Measurements from ENCODE around the gene NUDT14.

DNA sequence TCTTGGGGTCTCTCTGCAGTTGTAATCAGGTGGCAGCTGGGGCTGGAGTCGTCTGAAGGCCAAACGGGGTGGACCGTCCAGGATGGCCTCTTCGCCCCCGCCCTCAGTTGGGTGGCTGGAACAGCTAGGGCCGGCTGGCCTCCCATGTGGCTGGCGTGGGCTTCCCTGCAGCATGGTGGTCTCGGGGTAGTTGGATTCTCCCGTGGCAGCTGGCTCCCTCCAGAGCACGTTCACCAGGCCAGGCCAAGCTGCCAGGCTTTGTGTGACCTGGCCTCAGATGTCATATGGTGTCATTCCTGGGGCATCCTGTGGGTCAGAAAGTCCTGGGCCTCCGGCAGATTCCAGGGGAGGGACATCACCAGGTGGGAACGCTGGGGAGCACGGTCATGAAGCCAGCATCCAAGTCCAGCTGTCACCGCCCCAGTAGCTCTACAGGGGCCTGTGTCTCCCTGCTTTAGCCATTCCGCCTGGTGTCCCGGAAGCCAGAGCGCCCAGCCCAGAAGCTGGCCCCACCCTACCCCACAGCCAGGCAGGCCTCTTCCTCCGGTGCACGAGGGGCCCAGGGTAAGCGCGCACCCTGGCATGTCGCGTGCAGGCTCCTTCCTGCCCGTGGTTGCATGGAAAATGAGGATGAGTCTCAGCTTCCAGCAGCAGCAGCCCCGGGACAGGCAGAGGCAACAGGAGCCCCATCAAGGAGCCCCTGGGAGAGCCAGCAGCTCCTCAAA is 1.3 kb upstream of the NUDT14 start:
- TF ChIP-seq MZF1 (tag by site-specific recombination; IDR thresholded peaks at IDR 0.05; ENCODE audit: borderline replicate concordance) (no peak), ZNF791 (tag by site-specific recombination; IDR thresholded peaks at IDR 0.05) (no peak), ZNF221 (tag by site-specific recombination; IDR thresholded peaks at IDR 0.05; ENCODE audit: borderline replicate concordance) (no peak), GLI4 (tag by site-specific recombination; IDR thresholded peaks at IDR 0.05) (no peak), TCF7L2 (IDR thresholded peaks at IDR 0.05; ENCODE audit: borderline replicate concordance, low read depth, low read length) (no peak), SCRT2 (tag by site-specific recombination; IDR thresholded peaks at IDR 0.05) (no peak), ZBTB7A (tag by site-specific recombination; IDR thresholded peaks at IDR 0.05; ENCODE audit: low read depth) (no peak), ZBTB20 (tag by site-specific recombination; IDR thresholded peaks at IDR 0.05) (no peak)
- TF ChIP-seq, protein P1, sequence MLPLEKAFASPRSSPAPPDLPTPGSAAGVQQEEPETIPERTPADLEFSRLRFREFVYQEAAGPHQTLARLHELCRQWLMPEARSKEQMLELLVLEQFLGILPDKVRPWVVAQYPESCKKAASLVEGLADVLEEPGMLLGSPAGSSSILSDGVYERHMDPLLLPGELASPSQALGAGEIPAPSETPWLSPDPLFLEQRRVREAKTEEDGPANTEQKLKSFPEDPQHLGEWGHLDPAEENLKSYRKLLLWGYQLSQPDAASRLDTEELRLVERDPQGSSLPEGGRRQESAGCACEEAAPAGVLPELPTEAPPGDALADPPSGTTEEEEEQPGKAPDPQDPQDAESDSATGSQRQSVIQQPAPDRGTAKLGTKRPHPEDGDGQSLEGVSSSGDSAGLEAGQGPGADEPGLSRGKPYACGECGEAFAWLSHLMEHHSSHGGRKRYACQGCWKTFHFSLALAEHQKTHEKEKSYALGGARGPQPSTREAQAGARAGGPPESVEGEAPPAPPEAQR (tag by site-specific recombination; IDR thresholded peaks at IDR 0.05): no peak
- TF ChIP-seq, protein P2, sequence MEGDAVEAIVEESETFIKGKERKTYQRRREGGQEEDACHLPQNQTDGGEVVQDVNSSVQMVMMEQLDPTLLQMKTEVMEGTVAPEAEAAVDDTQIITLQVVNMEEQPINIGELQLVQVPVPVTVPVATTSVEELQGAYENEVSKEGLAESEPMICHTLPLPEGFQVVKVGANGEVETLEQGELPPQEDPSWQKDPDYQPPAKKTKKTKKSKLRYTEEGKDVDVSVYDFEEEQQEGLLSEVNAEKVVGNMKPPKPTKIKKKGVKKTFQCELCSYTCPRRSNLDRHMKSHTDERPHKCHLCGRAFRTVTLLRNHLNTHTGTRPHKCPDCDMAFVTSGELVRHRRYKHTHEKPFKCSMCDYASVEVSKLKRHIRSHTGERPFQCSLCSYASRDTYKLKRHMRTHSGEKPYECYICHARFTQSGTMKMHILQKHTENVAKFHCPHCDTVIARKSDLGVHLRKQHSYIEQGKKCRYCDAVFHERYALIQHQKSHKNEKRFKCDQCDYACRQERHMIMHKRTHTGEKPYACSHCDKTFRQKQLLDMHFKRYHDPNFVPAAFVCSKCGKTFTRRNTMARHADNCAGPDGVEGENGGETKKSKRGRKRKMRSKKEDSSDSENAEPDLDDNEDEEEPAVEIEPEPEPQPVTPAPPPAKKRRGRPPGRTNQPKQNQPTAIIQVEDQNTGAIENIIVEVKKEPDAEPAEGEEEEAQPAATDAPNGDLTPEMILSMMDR (tag by site-specific recombination; IDR thresholded peaks at IDR 0.05): no peak
- TF ChIP-seq, protein P3, sequence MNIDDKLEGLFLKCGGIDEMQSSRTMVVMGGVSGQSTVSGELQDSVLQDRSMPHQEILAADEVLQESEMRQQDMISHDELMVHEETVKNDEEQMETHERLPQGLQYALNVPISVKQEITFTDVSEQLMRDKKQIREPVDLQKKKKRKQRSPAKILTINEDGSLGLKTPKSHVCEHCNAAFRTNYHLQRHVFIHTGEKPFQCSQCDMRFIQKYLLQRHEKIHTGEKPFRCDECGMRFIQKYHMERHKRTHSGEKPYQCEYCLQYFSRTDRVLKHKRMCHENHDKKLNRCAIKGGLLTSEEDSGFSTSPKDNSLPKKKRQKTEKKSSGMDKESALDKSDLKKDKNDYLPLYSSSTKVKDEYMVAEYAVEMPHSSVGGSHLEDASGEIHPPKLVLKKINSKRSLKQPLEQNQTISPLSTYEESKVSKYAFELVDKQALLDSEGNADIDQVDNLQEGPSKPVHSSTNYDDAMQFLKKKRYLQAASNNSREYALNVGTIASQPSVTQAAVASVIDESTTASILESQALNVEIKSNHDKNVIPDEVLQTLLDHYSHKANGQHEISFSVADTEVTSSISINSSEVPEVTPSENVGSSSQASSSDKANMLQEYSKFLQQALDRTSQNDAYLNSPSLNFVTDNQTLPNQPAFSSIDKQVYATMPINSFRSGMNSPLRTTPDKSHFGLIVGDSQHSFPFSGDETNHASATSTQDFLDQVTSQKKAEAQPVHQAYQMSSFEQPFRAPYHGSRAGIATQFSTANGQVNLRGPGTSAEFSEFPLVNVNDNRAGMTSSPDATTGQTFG (tag by site-specific recombination; IDR thresholded peaks at IDR 0.05; ENCODE audit: borderline replicate concordance): no peak

Measured in HEK293 (cell line).